OCI-M1 (cell line): Measurements from ENCODE around the gene SPDYE4.
A peak's percentile ranks its signal among the peaks of the same experiment; 100 is the strongest.

Experiments used
- DNase-seq: peaks from one replicate; lab custom pipeline; 2025; lab: John Stamatoyannopoulos, UW

Gene SPDYE4

DNA sequence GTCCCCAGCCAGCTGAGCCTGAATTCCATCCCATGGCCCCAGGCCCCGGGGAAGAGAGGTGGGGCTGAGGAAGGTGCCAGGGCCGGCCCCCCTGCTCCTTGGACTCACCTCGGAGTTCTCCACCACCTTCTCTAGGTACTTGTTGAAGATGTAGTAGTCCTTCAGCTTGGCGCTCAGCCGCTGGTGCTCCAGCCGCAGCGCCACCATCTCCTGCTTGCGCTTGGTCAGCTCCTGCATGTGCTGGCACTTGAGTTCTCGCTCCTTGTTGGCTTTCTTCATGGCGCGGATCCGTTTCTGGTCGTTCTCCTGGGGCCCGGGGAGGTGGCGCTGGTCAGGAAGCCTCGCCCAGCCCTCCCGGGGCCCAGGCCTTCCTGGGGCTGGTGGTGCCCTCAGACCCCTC, 17.0 kb downstream of the SPDYE4 start:
- DNase-seq, result no peak

- peak; percentile 57 for DNase-seq
Measured at GRCh38 chr17:8740486-8740885, 17.9 kb downstream of the SPDYE4 start.

- no peak for DNase-seq
Measured at GRCh38 chr17:8739097-8739496, 19.2 kb downstream of the SPDYE4 start.

DNA sequence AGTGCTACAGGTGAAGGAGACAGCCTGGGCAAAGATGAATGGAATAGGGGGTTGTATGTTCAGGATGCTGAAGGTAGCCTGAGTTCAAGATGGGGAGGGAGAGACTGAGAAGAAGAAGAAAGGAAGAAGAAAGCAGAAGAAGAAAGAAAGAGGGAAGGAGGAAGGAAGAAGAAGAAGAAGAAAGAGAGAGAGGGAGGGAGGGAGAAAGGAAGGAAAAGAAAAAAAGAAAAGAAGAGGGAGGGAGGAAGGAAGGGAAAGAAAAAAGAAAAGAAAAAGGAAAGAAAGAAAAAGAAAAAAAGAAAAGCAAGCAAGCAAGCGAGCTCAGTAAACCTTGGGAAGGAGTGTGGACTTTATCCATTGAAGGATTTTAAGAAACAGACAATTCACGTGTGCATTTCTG, 21.6 kb downstream of the SPDYE4 start:
- no peak for DNase-seq

DNA sequence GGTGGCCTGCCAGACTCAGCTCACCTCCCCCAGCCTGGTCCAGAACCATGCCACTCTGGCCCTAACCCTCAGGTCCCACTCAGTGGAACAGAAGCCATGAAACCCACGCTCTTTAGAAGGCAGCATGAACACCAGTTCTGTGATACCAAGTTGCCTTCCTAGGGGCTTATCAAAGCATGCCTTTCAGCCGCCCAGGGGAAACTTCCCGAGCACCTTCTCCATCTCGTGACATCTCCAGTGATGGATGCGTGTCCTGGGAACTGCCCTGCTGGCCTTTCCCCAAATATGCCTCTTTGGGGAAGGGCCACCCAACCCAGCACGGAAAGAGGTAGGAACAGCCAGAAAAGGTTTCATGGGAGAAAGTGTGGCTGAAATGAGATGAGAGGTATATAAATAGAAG, 22.0 kb downstream of the SPDYE4 start:
- DNase-seq, result no peak

DNA sequence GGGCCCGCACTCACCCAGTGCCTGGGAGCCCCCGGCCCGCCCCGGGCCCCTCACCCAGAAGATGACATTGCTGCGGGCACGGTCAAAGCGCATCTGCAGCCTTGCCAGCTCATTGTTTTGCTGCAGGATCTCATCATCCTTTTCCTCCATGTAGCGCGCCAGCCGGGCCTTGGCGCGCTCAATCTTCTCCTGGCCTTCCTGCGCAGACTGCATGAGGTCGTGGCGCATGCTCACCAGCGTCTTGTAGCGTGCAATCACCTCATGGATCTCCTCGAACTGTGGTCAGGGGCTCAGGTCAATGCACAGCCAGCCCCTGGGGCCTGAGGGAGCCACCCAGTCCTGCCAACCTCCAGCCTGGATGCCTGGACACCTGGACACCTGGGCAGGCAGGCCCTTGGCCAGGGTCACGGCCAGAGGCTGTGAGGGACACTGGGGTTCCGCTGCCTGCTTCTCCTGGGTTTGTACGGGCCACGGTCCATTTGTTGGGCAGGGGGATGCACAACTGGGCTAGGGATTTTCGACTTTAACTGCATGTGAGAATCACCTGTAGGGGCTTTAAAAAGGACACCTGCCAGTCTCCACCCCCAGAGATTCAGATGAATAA, 22.9 kb downstream of the SPDYE4 start:
- DNase-seq, result no peak

GRCh38 chr17:8734876-8735275, 23.5 kb downstream of the SPDYE4 start:
- DNase-seq, result no peak

- no peak for DNase-seq
Measured at GRCh38 chr17:8732406-8733085, 25.8 kb downstream of the SPDYE4 start.

DNA sequence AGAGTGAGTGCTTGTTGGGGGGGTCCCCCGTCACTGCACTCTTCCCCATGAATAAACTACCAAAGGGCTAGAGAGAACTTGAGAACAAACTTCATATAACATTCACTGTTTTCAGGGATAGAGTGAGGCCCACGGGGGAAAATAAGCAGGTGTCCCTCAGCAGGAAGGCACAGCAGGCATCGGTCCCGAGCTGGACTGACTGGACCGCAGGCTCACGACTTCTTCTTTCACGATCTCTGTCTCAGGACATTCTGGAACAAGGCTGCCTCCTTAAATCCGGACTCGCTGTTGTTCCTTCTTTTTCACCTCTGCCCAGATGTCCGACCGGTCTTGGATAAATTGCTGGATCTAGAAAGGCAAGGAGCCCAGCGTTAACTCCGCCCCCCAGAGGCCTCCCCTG, 28.5 kb downstream of the SPDYE4 start:
- DNase-seq, result no peak

- DNase-seq, result no peak
Measured at GRCh38 chr17:8729421-8729820, 28.9 kb downstream of the SPDYE4 start.

- no peak for DNase-seq
Measured at GRCh38 chr17:8728971-8729370, 29.4 kb downstream of the SPDYE4 start.

- DNase-seq, result no peak
Measured at GRCh38 chr17:8728251-8728938, 30.0 kb downstream of the SPDYE4 start.

- no peak for DNase-seq
Measured at GRCh38 chr17:8726941-8727555, 31.3 kb downstream of the SPDYE4 start.

DNA sequence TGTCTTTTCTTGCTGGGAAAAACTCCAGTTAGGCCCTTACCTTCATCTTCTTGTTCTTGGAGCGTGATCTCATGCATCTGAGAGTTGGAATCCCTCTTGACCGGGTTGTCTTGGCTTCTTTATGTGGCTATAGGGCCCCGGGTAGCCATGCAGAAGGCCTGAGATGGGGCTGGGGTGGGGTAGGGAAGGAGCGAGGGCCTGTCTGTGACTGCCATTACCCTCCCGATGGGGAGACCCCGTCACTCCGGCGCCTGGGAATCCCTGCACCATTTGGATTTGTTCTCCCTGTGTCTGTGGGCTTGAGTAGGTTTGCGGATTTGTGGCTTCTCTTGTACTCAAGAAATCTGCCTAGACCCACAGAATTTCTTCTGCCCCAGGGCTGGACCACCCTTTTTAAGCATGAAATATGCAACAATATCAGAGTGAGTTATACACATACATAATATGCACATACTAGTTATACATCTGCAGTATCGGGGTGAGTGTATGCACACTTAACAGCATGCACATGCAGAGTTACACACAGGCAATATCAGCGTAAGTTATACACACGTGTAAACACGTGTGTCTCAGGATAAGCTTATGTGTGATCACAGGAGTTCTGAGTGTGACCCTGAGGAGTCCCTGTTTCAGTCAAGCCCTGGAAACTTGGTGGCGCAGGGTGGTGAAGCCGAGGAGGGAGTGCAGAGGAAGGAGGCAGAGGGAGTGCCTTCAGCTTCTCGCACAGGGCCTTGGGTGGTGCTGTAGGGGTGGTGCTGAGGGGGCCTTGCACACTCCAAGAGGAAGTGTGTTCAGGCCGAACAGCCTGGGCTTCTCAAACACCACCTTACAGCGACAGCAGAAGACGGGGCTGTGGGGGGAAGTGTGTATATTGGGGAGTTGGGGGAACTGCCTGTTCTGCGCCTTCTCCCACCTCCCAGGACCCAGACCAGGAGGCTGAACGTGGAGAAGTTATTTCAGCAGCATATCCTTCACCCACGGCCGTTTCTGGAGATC, 32.2 kb downstream of the SPDYE4 start:
- no peak for DNase-seq

GRCh38 chr17:8724451-8724850, 33.9 kb downstream of the SPDYE4 start:
- DNase-seq, result no peak

DNA sequence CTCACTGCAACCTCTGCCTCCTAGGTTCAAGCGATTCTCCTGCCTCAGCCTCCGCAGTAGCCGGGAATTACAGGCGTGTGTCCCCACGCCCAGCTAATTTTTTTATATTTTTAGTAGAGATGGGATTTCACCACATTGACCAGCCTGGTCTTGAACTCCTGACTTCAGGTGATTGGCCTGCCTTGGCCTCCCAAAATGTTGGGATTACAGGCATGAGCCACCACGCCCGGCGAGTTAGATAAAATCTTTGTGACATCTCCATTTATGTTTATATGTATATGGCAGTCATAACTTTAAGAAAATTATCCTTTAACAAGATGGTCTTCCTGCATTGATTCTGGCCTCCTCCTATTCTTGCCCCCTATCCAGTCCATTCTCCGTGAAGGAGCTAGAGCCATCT, 37.8 kb downstream of the SPDYE4 start:
- DNase-seq, result no peak

GRCh38 chr17:8719291-8720246, 38.8 kb downstream of the SPDYE4 start:
- no peak for DNase-seq

- no peak for DNase-seq
Measured at GRCh38 chr17:8718001-8718563, 40.3 kb downstream of the SPDYE4 start.

- DNase-seq, result no peak
Measured at GRCh38 chr17:8713878-8714277, 44.5 kb downstream of the SPDYE4 start.

GRCh38 chr17:8713315-8713714, 45.0 kb downstream of the SPDYE4 start:
- no peak for DNase-seq
